ENCODE data around the gene NEB.
"Not testable (repeated sequence)": the region's sequence is repeated elsewhere in the genome, so short reads cannot be mapped to it uniquely, and the experiment has no call there.

NEB gene

DNA sequence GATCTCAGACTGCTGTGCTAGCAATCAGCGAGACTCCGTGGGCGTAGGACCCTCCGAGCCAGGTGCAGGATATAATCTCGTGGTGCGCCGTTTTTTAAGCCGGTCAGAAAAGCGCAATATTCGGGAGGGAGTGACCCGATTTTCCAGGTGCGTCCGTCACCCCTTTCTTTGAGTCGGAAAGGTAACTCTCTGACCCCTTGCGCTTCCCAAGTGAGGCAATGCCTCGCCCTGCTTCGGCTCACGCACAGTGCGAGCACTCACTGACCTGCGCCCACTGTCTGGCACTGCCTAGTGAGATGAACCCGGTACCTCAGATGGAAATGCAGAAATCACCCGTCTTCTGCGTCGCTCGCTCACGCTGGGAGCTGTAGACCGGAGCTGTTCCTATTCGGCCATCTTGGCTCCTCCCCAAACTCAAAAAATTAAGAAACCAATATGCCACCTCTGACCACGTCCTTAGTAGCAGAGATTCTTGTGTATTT, 29.8 kb downstream of the NEB start:
- DNase-seq (ENCODE audit: low spot score) = not testable (repeated sequence)

DNA sequence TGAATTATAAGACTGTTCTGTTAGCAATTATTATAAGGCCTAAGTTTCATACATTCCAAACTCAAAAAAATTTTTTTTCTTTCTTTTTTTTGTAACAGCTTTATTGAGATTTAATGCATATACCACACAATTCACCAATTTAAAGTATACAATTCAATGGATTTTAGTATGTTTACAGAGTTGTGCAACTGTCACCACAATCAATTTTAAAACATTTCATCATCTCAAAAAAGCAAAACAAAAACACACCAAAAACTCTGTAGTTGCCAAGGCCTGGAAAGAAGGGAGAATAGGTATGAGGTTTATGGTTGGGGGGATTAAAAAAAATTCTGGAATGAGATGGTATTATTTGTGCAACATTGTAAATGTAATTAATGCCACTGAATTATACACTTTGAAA, 36.1 kb downstream of the NEB start:
- not testable (repeated sequence) for DNase-seq (ENCODE audit: low spot score)

DNA sequence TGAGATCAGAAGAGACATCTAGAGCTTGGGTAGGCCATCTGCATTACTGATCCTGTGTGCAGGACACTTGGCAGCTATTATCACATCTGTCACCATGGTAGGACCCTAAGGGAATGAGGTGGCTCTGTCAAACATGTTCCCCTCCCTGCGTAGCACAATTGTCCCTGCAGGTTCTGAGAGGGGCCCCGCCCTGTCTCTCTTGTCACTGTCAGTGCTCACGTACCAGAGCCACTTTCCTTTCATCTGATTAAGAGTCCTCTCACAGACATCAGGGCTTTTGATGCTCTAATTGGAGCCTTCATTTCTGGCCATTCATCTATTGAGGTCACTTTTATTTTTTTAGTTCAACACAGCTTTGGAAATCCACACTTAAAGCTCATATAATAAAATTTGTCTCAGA, 38.5 kb downstream of the NEB start:
- no peak for DNase-seq (ENCODE audit: low spot score)

DNA sequence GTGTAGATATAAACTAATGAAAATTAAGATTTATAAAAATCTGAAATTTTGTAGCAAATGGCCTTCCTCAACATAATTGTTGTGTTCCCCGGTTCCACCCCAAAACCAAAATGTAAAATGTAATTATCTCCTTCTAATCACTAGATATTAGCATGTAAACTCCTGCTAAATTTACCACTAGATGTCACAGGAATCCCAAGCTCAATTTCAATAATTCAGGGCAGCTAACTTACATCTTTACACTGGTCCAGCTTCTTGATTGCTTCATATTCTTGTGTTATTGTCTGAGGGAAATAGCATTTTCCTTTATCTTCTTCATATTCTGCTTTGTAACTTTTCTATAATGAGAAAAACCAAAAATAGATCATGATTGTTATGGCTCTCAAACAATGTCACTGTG, 42.6 kb downstream of the NEB start:
- DNase-seq (ENCODE audit: low spot score) = no peak

DNA sequence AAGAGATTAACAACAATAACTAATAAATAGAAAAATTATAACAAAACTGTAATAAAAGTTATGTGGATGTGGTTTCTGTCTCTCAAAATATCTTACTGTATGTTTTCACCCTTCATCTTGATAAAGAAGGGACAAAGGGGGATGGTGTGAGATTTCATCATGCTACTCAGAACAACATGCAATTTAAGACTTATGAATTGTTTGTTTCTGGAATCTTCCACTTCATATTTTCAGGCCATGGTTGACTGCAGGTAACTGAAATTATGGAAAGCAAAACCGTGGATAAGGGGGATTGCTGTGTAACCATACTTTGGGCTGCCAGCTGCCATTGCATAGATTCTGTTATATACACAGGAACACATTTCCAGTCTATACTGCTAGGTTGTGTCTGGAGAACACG, 45.6 kb downstream of the NEB start:
- no peak for DNase-seq (ENCODE audit: low spot score)

DNA sequence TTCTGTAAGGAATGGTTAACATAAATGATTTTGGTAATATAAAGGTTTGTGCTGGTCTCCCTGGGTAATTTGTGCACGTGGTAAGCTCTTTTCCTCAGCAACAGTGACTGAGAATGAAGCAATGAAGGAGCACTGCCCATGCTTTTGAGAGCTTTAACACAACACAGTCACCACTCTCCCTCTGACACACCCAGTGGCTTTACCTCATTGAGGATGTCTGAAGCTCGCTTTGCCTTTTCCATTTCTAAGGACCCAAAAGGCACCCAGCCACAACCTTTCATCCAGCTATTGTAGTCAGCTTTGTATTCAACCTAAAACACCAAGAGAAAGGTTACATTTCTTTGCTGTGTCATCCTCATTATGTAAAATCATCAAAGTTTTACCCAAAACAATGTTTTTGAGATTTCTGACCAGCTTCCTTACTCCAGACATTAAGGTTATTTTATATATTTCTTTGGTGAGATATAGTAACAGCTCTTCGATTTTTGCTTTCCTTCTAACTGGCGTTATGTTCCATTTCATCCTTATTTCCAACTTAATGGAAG, 51.7 kb downstream of the NEB start:
- no peak for DNase-seq (ENCODE audit: low spot score)

DNA sequence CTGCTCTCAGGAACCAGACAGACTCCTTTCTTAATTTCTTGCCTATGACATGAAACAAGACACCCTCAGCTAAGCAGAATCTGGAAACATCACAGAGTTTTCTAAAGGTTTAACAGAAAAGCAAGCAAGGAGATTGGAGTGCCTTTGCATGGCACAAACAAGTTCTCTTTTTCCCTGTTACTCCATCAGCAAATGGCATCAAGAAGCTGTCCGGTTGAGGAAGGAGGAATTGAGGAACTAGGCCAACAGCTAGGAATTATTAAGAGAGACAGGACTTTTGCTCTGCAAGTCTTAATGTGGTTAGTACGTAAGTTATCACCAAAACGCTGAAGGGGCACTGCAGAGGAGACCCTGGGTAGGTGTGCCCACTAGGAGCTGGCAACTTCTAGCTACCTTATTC, 53.2 kb downstream of the NEB start:
- no peak for DNase-seq (ENCODE audit: low spot score)

DNA sequence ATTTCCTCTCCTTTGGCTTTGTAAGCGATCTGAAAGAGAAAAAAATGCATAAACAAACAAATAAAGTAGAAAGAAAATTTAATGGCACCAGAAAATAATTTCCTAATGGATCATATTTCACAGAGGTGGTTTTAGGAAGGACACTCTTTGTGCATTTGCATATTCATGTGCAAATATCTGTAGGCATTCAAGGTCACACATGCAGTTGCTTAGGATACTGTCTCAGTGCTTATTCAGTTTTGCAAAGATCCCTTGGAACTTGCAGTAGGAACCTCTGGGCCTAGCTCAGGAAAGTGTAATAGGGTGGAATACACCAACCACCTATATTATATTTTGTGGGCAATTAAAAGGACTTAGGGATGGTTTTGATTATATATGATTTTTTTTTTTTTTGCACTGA, 54.3 kb downstream of the NEB start:
- no peak for DNase-seq (ENCODE audit: low spot score)

DNA sequence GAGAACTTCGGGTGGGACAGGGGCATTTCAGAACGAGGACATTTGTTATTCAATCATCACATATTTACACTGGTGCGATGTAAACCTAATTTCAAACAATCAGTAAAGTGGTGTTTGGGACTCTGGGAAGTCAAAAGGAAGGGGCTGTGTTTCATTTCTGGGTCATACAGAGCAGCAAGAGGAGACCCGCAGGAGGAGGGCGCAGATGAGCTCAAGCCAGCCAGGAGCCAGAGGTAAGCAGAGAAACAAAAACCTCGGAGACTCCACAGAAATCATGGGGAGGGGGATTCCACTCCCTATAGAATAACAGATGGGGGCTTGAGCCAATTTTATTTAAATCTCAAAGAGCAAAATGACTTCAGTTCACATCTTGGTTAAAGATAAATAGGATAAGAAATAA, 55.4 kb downstream of the NEB start:
- DNase-seq (ENCODE audit: low spot score) = no peak

DNA sequence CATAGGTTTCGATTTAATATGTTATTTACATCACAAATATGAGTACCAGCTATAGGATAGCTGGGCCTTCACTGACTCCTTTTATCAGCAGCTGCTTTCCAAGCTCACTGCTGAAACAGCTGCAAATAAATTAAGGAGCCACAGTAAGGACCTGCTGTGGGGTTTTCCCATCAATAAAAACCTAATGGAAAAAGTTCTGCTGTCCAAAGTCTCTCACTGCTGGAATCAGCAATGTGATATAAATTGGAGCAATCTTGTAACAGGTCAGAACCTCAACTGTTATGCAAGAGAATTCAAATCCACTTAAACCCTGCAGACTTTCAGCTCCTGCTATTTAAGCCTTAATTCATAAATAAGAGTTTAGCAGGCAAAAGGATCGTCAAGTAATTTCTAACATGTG, 61.3 kb downstream of the NEB start:
- DNase-seq (ENCODE audit: low spot score) = no peak

DNA sequence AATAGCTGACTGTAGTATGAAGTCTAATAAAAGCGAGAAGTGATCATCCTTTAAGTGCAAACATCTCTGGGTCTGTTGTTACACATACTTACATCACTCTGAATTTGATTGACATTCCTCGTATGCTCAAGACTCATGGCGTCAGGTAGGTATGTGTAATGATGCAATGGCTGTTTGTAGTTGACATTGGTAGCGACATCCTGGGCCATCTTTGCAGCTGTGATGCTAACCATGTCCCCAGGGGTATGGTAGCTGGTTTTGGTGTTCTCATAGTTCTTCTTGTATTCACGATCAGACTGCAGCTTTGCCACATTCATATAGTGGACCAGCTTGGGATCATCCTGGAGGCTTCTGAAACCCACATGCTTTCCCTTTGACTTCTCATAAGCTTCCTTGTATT, 62.0 kb downstream of the NEB start:
- DNase-seq (ENCODE audit: low spot score) = no peak

DNA sequence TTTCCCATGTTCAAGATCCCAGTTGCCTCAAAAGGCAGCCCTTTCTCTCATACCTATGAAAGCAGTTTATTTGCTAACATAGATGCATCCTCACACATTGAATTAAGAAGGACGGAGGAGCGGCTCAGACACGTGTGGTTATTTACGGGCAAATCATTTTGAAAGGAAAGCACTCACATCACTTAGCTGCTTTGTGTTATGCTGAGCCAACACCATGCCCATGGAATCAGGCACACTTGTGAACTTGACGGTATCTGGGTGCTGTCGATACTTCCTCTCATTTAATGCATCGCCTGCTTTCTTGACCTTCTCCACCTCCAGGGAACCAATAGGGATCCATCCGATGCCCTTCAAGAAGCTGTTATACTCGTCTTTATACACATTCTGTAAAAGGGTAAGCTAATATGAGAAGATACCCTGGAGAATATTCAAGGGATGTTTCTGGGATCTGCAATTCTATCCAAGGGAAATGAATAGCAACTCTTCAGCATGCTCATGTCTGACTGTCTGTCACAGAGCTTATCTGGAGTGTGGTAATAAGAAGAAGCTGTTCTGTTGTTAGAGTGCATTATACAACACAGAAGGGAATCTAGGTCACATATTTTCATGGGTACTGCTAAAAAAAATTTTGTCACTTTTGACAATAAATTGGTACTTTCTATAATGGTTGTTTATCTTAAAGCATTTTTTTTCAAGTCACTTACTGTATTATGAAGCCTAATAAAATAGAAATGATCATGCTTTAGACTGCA, 63.3 kb downstream of the NEB start:
- no peak for DNase-seq (ENCODE audit: low spot score)

DNA sequence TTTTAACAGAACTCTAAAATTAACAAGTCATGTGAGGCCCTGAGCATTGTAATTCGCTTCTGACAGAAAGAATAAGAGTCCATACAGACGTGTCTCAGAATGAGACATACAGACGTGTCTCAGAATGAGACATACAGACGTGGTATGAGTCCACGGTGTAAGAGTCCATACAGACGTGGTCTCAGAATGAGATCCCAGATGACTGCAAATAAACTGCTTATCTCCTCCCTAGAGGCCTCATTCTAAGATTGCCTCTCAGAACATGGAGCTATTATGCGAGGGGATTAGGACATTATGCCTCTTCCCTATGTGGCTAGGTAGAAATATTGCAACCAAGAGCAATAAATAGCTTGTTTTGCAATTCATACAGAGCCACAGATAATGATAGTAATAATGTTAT, 63.9 kb downstream of the NEB start:
- DNase-seq (ENCODE audit: low spot score) = no peak

DNA sequence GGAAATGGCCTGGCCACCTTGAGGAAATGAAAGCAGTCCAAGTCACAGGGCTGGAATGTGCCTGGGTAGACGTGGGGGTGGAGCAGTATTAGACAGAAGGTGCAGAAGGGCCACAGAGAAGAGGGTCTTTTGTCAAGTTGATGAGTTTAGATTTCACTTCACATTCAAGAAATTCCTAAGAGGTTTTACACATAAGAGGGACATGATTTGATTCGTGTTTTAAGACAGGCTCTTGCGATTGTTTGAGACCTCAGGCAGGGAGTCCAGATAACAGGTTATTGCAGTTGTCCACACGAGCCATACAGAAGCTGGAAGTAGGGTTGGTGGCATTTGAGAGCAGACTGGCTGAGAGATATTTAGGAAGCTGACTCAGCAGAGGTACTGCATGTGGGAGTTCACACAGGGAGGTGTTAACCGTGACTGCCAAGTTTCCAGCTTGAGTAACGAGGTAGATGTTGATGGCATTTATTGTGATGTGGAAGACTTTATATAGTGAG, 64.6 kb downstream of the NEB start:
- DNase-seq (ENCODE audit: low spot score) = no peak

DNA sequence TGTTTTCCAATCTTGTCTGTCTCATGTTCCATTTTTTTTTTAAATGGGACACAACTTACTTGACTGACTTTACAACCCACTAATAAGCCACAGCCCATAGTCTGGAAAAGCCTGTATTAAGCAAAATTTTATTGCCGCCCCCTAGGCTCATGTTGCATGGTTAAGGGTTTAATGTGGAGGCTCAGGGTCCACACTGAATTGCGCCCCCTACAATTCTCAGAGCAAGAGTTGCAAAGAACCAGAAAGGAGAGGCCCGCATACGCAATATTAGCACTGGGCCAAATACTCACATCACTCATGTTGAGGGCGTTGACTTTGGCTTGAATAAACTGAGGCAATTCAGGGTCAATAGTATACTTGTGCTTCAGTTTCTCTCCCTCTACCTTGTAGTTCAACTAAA, 65.5 kb downstream of the NEB start:
- no peak for DNase-seq (ENCODE audit: low spot score)

DNA sequence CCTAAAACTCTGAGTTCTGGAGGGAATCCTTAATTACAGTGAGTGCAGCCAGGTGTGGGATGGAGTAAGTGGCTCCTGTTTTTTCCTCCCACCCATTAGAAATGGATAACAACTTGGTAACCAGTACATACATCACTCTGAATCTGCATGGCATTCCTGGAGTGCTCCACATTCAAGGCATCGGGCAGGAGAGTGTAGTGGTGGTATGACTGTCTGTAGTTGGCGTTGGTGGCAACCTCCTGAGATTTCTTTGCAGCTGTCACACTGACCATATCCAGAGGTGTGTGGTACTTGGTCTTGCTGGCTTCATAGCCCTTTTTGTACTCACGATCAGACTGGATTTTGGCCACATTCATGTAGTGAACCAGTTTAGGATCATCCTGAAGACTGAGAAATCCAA, 68.3 kb downstream of the NEB start:
- no peak for DNase-seq (ENCODE audit: low spot score)

DNA sequence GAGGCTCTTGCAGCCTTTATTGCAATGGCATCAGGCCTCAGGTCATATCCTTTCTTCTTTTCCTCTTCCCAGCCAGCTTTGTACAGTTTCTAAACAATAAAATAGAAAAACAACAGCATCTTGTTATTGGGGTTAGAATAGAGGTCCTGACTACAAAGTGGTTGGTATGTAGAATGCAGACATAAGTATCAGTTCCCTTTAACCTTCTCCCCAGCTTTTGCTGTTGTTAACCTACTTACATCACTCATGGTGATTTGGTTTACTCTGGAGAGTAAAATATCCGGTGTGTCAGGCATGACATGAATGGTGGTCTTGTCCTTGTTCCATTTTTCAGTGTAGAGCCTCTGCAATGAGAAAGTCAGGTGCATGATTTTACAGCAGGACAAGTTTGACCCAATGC, 69.8 kb downstream of the NEB start:
- DNase-seq (ENCODE audit: low spot score) = no peak

DNA sequence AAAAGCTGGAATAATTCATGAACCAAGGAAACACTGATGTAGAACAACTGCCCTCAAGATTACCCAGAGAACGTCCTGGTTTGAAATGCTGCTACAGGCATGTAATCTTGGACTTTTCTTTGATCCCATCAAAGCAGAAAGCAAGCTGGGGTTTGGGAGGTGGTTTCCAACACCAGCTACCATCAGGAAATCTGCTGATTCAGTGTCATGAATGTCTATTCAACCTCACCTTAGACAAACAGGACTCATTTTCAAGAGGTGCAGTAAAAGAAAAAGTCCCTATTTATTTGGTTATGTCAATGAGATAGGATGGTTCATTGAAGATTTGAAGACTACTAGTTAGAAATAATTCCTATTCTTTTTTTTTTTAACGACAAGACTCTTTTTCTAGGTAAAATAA, 72.7 kb downstream of the NEB start:
- no peak for DNase-seq (ENCODE audit: low spot score)

DNA sequence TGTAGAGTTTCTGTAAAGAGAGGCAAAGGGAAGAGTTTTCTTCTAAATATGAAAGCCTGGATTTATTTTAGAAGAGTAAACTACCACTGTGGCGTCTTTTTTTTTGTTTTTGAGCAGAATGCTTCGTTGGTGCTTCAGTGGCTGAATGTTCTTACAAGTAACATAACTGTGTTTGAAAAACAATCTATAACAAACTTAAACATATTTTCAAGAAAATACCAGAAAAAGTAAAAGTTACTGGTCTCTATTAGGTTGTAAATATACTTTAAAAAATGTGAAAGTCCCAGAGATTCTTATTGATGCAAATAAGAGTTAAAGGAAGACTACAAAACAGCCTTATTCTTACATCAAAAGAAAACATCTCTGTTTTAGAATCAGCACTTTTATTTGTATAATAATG, 76.2 kb downstream of the NEB start:
- no peak for DNase-seq (ENCODE audit: low spot score)

DNA sequence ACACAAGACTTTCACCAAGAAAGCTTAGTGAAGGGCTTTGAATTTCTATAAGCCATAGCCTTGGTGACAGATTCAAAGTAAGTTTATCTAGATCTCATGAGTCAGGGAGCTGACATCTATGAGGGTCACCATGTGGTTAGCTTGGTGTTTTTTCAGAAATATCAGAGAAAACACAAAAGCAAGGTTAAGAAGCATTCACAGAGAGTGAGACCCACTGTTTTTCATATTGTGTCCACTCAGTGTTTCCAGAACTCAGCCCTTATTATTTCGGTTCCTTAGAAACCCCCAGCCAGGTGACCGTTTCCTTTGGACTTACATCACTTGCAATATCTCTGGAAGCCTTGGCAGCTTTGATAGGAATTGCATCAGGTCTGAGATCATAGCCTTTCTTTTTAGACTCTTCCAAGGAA, 76.6 kb downstream of the NEB start:
- no peak for DNase-seq (ENCODE audit: low spot score)

DNA sequence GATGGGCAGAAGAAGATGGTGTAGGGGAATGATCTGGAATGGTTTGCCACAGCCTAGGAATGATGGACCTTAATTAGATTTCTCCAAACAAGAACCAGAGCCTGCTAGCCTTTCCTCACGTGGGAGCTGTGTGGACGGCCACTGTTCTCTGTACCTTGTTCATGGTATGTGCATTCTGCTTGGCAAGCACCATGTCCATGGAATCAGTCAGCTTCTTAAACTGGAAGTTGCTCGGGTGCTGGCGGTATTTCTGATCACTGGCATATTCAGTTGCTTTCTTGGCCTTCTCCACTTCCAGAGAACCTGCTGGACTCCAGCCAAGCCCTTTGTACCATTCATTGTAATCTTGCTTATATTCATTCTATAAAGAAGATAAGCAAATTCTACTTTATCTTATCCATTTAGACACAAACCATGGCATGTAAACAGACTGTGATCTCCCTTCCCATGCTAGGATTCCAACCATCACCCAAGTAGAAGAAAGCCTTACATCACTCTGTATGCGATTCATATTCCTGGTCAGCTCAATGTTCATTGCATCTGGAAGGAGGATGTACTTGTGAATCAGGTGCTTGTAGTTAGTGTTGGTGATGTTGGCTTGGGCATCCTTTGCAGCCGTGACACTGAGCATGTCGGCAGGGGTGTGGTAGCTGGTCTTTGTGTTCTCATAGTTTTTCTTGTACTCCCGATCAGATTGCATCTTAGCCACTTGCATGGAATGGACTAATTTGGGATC, 78.4 kb downstream of the NEB start:
- no peak for DNase-seq (ENCODE audit: low spot score)

DNA sequence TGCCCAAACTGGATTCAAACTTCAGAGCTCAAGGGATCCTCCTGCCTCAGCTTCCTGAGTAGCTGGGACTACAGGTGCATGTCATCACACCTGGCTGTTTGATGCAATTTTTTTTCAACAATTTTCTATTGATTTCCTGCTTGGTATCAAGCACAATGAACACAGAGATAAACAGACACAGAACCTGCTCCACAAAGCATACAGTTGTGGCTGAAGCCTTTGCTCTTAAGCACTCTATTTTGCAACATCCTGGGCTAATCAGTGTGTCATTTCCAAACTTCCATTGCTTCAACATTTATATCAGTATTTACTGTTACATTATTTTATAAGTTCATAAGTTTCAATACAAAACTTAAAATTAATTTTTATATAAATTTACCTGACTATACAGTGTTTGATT, 79.4 kb downstream of the NEB start:
- no peak for DNase-seq (ENCODE audit: low spot score)

DNA sequence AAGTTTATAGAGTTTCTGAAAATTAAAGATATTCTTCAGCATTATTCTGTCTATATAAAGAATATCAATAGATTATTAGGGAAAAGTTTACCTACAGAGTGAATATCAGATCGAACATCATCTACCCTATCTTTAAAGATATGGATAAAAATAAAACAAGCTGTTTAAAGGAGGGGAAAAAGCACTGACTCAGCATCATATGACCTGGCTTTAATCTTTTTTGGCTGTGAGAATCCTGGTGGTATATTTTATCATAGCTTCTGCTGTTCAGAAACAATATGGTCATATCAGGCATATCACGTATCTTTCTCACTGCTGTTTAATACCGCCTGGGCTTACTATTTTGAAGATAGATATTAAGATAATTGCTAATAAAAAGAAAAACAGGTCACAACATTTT, 80.2 kb downstream of the NEB start:
- DNase-seq (ENCODE audit: low spot score) = no peak

All from HuH-7.5 (cell line).